CD4-positive, alpha-beta T cell treated with Interleukin-4 for 4 hours (primary cell): ENCODE data around the gene MKX.

Experiments used
- DNase-seq: peaks from one replicate; pipeline ENCODE4 v3.0.0-alpha.2; 2020

The MKX gene

DNA sequence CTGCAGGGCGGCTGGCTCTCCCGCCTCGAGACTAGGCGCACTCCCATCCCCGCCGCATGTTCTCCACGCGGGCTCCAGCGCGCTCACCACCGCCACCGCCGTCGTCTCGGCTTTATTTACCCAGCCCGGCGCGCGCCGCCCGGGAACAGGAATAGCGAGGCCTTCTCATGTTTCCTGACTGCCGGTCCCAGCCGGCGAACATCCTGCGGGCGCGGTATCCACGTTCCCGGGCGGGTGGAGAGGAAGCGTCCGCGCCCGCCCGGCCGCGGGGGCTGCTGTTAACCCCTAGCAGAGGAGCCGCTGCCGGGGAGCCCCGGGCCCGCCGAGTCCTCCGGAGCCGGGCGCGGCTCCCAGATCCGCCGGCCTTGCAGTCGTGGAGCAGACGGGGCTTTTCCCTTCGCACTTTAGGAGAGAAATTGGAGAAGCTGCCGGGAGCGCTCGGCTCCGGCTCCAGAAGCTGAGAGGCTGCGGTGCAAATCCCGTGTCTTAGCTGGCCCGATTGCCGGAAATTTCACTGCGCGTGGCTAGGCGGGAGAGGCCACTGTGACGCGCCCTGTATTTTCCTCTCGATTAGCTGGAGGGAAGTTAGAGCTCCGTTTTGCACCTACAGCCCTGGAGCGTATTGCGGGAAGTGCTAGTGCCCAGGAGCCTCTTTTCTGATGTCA, at the start of gene MKX:
TSS of gene MKX (minus strand) at position 88 of the 665 bp plus-strand sequence. CDS start 2,404 bp downstream, outside the sequence.
- no peak for DNase-seq

- no peak for DNase-seq
Observed at GRCh38 chr10:27794157-27794556, 48.5 kb upstream of the MKX start.

GRCh38 chr10:27792216-27792615, 46.6 kb upstream of the MKX start:
- DNase-seq: no peak

DNA sequence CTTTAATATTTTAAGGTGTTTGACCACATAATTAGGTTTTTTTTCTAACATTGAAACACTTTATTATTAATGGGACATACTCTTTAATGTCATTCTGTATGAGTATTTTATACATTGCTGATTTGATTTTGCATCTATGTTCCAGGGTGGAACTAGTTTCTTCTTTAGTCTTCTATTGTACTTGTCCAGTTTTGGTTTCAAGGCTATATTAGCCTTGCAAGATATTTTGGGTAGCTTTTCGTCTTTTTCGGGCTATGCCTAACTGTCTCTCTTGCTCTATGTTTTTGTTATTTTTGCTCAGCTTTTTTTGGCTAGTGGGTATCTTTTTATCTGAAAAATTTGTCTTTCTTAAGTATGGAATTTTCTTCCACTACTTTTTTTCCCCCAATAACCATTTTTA, 38.7 kb upstream of the MKX start:
- DNase-seq: no peak

GRCh38 chr10:27783660-27784059, 38.0 kb upstream of the MKX start:
- no peak for DNase-seq

GRCh38 chr10:27779462-27780015, 33.9 kb upstream of the MKX start:
- no peak for DNase-seq

DNA sequence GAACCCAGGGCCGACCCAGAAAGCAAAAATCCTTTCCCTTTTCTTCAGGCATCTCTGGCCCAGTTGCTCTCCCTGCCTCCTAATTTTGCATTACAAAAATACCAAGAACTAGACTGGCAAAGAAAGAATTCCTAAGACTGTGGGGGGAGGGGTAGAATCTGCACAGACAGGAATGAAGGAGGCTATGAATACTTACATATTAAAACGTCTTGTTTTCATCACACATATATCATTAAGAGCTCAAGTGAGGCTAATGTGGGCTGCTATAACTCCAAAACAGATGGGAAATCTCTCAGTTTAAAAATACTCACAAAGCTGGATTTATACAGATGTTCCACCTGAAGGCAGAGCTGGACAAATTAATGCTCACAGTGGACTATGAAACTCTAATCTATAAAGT, 29.2 kb upstream of the MKX start:
- DNase-seq: no peak

DNA sequence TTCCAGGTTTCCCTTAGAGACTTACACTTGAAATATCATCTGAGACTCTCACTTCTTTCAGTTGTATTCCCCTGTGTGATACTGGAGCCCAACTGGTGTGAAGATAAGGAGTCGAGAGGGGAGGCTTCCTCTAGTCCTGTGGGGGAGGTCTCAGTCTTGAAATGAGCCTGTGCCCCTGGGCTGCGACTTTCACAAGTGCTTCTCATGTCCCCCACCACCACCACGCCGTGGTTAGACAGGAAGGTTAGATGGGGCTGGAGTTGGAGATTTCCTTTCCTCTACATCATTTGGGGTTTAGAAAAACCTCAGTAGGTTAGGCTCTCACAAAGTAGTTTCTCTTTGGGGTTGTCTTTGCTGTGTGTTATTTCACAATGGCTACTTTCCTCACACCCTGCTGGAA, 25.6 kb upstream of the MKX start:
- DNase-seq: no peak

DNA sequence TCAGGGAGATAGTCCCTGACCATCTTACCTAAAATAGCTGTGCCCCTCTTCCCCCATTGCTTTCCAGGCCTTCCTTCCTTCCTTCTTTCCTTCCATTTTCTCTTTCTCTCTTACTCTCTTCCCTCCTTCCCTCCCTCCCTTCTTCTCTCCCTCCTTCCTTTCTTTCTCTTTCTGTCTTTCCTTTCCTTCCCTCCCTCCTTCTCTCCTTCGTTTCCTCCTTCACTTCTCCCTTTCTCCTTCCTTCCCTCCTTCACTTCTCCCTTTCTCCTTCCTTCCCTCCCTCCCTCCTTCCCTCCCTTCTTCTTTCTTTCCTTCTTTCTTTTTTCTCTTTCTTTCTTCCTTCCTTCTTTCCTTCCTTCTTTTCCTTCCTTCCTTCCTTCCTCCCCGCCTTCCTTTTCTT, 24.6 kb upstream of the MKX start:
- no peak for DNase-seq

GRCh38 chr10:27760867-27761266, 15.2 kb upstream of the MKX start:
- no peak for DNase-seq

DNA sequence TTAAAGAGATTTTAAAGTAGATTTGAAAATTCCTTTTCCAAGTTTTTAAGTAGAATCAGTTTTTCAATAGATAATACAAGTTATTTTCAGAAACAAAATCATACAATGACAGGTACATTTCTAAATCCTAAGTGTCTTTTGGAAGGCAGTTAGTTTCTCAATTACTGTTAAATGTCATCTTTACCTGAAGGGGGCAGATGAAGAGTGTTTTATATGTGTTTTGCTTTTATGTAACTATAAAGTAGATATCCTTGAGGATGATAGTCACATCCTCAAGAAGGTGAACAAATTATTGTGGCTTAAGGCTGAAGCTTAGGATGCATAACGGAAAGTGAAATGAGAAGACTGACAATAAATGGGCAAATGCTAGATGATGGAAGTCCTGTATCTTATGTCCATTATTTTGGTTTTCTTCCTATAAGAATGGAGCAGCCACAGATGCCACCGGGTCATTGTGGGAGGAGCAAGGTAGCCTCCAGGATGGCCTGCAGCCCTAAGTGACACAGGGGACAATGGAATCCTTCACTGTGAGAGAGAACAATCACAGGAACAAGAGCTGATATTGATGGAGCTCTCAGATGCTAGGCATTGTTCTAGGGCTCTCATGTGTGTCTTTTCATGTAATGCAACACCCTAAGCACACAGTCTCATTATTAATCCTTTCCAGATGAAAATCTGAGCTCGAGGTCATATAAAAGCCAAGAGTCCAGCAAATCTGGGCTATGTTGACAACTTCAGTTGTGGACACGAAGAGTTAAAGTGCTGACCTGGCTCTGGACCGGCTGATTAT, 14.1 kb upstream of the MKX start:
- DNase-seq: no peak

GRCh38 chr10:27752673-27753237, 7.1 kb upstream of the MKX start:
- no peak for DNase-seq

- no peak for DNase-seq
Observed at GRCh38 chr10:27748601-27749000, 3.0 kb upstream of the MKX start.

GRCh38 chr10:27747096-27747451, 1.5 kb upstream of the MKX start:
- DNase-seq: no peak

DNA sequence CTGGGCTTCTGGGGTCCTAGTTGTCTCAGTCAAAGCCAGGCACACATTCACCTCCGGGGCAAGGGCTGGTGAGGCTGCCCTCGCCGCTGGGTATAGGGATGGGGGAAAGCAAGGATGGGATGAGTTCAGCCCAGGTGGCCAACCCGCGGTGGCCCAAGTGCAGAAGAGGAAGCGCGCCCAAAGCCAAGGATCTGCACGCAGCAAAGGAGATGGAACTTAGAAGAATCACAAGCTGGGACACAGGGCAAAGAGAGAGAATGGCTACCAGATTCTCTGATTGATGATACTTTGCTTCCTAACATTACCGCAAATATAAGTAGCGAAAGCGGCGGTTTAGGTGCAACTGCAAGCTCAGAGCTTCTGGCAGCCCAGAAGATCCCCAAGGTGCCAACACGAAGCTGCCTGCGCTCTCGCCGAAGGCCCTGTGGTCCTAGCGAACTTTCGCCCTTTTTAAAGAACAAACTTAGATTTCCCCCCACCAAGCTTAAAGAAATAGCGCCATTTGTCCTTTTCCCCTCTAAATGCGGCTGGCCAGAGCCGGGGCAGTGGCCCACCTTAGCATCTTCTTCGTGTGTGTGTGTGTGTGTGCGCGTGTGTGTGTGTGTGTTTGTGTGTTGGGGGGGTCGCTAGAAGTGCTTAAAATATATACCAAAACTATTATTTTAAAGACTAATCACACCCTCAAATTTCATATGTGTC, 927 bp upstream of the MKX start:
- no peak for DNase-seq

DNA sequence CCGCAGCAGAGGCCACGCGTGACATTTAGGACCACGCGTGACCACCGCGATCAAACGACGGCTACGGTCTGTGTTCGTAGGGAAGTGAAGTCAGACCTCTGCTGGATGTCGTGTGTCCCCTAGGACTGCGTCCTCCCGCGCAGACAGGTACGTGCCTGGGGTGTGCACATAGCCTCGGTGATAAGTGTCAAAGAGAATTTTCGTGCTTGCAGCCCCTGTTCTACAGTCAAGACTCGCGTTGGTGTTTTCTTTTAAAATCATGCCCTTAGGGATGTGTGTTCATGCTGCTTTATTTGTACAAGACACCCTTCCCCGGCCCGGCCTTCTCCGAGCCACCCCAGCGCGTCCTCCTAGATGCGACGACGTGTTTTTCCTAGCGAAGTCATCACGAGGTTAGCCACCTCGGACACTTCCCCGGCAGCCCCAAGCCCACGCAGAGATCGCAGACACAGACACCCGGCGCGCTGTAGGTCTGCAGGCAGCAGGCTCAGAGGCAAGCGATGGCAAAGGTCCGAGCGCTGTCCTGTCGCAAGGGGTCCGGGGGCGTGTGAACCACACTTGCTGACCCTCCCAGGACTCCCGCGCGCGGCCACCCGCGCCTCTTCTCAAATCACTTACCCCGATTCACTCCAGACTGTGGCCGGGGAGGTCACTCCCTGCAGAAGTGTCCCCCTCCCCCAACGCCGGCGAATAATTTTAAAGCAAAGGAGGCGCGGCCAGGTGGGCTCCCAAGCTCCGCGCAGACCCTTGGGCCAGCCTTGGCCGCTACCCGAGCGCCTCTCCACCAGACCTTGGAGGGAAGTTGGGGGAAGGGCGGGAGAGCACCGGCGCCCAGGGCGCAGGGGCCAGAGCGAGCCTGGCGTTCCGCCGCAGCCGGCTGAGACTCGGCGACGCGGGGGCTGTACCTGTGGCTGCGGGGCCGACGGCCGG, 552 bp downstream of the MKX start:
- no peak for DNase-seq

GRCh38 chr10:27743877-27744801, 1.5 kb downstream of the MKX start:
- DNase-seq: no peak

- no peak for DNase-seq
Observed at GRCh38 chr10:27743012-27743876, 2.4 kb downstream of the MKX start.

GRCh38 chr10:27742195-27743011, 3.2 kb downstream of the MKX start:
- DNase-seq: peak; percentile 67
